ENCODE data around the gene C10orf53.

DNA sequence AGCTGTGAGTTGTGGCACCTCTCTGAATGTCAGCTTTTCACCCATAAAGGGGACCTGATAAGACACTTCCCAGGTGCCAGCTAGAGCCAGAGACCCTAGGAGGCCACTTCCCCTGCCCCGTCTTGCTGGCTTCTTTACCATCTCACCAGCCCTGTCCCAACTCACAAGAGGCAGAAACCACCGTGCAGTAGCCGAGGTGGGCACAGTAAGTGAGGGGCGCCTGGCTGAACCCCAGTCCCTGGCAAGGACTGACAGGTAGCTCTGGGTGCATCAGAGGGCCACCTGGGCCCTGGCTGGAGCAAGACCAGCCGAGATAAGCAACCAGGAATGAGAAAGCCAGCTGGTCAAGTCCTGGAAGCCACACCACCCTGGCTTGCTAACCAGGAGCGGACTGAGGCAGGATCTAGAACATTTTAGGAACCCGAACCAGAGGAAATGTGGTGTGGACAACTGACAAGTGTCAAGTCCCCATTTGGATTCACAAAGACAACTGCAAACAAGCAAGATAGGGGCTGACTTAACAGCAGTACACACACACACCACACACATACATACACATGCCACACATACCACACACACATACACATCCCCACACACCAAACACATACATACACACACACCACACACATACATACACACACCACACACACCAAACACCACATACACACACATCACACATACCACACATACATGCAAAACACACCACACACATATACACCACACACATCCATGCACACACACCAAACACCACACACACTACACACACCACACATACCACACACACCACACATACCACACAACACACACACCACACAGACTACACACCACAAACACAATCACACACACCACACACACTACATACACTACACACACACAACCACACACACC, 61.9 kb downstream of the C10orf53 start:
- TF ChIP-seq POLR2A (IDR thresholded peaks at IDR 0.05; ENCODE audit: low read depth, low read length) = no peak
- no peak for TF ChIP-seq POLR2AphosphoS5 (IDR thresholded peaks at IDR 0.05; ENCODE audit: low read depth, low read length)
